ENCODE measurements around the gene GSAP. TPM values are rescaled to one million over a fixed set of nuclear protein-coding genes. Genes with fewer than 3 reads are reported as not detected.
"Not testable (repeated sequence)": the region's sequence is repeated elsewhere in the genome, so short reads cannot be mapped to it uniquely, and the experiment has no call there.

The GSAP gene
- total RNA-seq, 1 donor from 2014 or later, result 4.5 TPM

DNA sequence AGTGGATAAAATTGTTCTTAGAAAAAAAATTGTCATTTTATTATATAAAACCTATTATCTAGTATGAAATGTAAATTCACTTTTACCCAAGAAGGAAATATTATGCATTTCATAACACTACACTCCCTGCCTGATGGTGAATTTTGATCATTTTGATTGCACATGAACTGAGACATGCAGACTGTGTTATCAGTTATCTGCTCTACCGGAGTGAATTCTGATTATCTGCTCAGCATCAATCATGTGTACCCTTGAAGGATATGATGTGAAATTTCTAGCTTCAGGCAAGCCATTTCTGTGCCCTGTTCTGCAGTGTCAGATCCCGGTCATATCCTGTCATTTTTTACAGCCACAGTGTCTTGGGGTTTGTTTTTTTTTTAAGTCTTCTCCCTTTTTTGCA lies 131.5 kb downstream of the GSAP start:
- DNase-seq (ENCODE audit: low read depth in 2 of 2), result no peak

- no peak for DNase-seq (ENCODE audit: low read depth in 2 of 2)
These were observed 132.1 kb downstream of the GSAP start for GRCh38 chr7:77284005-77284404.

GRCh38 chr7:77282897-77283296 lies 133.3 kb downstream of the GSAP start:
- no peak for DNase-seq (ENCODE audit: low read depth in 2 of 2)

DNA sequence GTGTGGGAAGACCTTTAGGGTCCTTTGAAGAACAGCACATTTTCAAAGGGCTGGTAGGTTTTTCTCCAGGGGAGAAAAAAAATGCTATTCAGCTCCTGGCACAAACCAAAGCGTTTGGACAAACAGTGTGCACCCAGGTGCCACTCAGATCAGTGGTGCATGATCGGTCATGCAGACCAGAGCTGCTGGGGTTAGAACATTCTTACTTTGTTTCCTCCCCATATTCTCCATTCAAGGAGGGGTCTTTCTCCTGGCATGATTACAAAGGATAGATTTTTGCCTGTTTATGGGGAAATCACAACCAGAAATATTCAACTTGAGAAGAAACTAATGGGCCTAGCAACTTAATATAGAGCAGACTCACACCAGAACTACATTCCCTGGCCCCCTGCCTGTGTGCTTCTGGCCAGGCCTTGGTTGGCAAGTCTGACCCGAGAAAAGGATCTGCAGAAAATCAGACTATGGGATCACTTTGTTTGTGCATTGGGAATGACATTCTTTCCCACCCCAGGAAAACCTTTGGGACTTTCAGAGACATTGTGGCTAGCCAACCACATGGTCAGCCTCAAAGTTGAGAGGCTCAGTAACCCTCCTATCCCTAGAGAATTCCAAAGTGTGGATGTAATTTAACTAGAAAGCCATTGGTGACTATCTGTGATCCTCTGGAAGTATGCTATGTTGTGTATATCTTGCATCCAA lies 134.2 kb downstream of the GSAP start:
- DNase-seq (ENCODE audit: low read depth in 2 of 2), result no peak

DNA sequence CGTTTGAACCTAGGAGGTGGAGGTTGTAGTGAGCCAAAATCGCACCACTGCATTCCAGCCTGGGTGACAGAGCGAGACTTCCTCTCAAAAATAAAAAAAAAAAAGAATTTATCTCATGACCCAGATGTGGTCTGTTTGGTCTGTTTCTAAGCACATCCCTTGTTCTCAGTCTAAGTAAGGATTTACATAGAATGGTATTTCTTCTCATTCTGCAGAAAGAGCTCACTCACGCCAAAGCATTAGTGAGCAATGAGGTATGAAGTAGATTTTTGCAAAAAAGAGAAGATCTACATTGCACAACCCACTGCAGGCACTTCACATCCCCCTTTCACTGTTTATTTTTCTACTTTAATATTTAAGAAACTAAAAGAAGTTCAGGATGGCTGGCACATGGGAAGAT lies 140.0 kb downstream of the GSAP start:
- no peak for DNase-seq (ENCODE audit: low read depth in 2 of 2)

GRCh38 chr7:77275663-77276062 lies 140.5 kb downstream of the GSAP start:
- DNase-seq (ENCODE audit: low read depth in 2 of 2), result not testable (repeated sequence)

- no peak for DNase-seq (ENCODE audit: low read depth in 2 of 2)
These were observed 144.4 kb downstream of the GSAP start for GRCh38 chr7:77271766-77272165.

DNA sequence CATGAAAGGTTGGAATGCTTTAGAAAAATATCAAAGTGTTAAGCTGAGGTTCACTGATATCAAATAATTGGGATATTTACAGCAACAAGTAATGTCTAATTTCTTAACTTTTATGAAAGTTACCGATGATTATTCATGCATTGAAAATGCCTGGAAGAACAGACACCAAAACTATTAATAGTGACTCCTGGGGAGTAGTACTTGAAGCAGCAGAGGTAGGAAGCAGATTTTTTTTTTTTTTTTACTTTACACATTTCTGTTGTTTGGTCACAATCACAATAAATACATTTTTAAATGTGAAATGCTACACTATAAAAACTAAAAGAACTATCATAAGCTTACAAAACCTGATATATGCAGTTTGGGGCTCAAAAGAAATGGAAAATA lies 146.1 kb downstream of the GSAP start:
- DNase-seq (ENCODE audit: low read depth in 2 of 2), result no peak

DNA sequence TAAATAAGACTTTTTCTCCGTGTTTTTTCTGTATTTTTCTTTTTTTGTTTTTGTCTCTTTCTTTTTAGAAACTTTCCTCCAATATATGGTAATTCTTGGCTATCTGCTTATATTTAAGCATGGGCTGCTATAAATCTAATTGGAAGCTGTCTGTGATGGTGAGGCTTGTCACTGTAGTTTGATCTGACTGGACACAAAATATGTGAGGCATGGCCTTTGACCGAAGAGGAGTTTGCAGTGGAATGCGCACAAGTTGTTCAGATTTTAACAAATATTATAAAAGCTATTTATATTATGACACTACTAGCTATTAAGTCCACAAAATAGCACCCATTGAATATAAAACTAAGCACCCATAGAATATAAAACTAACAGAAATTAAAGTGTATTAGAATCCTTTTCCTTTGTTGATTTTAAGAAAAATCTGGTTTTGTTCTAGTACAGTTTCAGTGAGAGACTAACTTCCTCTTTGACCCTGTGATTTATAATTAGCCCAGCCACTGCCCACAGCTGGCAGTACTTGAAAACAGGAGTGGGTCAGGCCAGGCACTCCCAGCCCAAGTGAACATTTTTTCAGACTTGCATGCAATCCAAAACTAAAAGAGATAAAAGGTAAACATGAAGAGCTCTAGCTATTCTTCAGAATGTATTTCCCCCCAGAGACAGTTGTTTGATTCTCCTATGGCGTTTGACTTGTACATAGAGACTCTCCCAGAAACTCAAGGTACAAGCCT lies 146.6 kb downstream of the GSAP start:
- no peak for DNase-seq (ENCODE audit: low read depth in 2 of 2)

- DNase-seq (ENCODE audit: low read depth in 2 of 2), result no peak
These were observed 149.8 kb downstream of the GSAP start for GRCh38 chr7:77266291-77266794.

GRCh38 chr7:77265666-77266065 lies 150.5 kb downstream of the GSAP start:
- DNase-seq (ENCODE audit: low read depth in 2 of 2), result no peak

- DNase-seq (ENCODE audit: low read depth in 2 of 2), result no peak
These were observed 153.8 kb downstream of the GSAP start for GRCh38 chr7:77262316-77262715.

Other genes starting within 250 kb of the GSAP start
- gene FGL2, start 216.5 kb downstream of the GSAP start, total RNA-seq, result 0.13 and 0.25 TPM in 2 replicates
- gene PTPN12, start 120.9 kb upstream of the GSAP start, total RNA-seq, result 37.1 and 69.5 TPM in 2 replicates